HG03066 (cell line): ENCODE data around the gene TRIM13.
"Not testable (repeated sequence)": the region's sequence is repeated elsewhere in the genome, so short reads cannot be mapped to it uniquely, and the experiment has no call there.

Source experiments
- ATAC-seq: cut with Tn5 transposase; IDR thresholded peaks from one replicate; pipeline ENCODE4 v1.9.1; 2021; ENCODE audit warnings: low read depth; ENCODE audit not compliant: unreplicated experiment

TRIM13 gene

GRCh38 chr13:49996951-49997895 is at the start of gene TRIM13:
TSS of gene TRIM13 (plus strand) at chr13:49997042. CDS start at chr13:50011941, 14,899 bp downstream.
- ATAC-seq, result peak; percentile 71

GRCh38 chr13:49948777-49949270 is 48.0 kb upstream of the TRIM13 start:
- not testable (repeated sequence) for ATAC-seq

- no peak for ATAC-seq
Observed at GRCh38 chr13:49951754-49952535, 44.9 kb upstream of the TRIM13 start.

- ATAC-seq, result no peak
Observed at GRCh38 chr13:49953560-49953959, 43.3 kb upstream of the TRIM13 start.

- no peak for ATAC-seq
Observed at GRCh38 chr13:49954674-49955455, 42.0 kb upstream of the TRIM13 start.

- no peak for ATAC-seq
Observed at GRCh38 chr13:49956131-49956530, 40.7 kb upstream of the TRIM13 start.

- no peak for ATAC-seq
Observed at GRCh38 chr13:49958321-49958720, 38.5 kb upstream of the TRIM13 start.

- no peak for ATAC-seq
Observed at GRCh38 chr13:49967456-49967855, 29.4 kb upstream of the TRIM13 start.

- ATAC-seq, result no peak
Observed at GRCh38 chr13:49972709-49973108, 24.1 kb upstream of the TRIM13 start.

- no peak for ATAC-seq
Observed at GRCh38 chr13:49975826-49976225, 21.0 kb upstream of the TRIM13 start.

GRCh38 chr13:49976314-49977258 is 20.3 kb upstream of the TRIM13 start:
- no peak for ATAC-seq

- no peak for ATAC-seq
Observed at GRCh38 chr13:49977992-49978391, 18.9 kb upstream of the TRIM13 start.

- no peak for ATAC-seq
Observed at GRCh38 chr13:49980266-49980665, 16.6 kb upstream of the TRIM13 start.

GRCh38 chr13:49985129-49985528 is 11.7 kb upstream of the TRIM13 start:
- no peak for ATAC-seq

GRCh38 chr13:49986471-49986870 is 10.4 kb upstream of the TRIM13 start:
- ATAC-seq, result no peak

- not testable (repeated sequence) for ATAC-seq
Observed at GRCh38 chr13:49990612-49991011, 6.2 kb upstream of the TRIM13 start.

GRCh38 chr13:49993111-49993510 is 3.7 kb upstream of the TRIM13 start:
- no peak for ATAC-seq

- ATAC-seq, result no peak
Observed at GRCh38 chr13:49993666-49994065, 3.2 kb upstream of the TRIM13 start.

GRCh38 chr13:49995625-49996101 is 1.2 kb upstream of the TRIM13 start:
- ATAC-seq, result no peak
